ENCODE results near the gene GID8. TPM values are rescaled to one million over a fixed set of nuclear protein-coding genes. Genes with fewer than 3 reads are reported as not detected.
A peak's percentile ranks its signal among the peaks of the same experiment; 100 is the strongest.
"Not testable (repeated sequence)": the region's sequence is repeated elsewhere in the genome, so short reads cannot be mapped to it uniquely, and the experiment has no call there.

The GID8 gene
- total RNA-seq, 1 experiment from 2014 or later, result 64.3 TPM

DNA sequence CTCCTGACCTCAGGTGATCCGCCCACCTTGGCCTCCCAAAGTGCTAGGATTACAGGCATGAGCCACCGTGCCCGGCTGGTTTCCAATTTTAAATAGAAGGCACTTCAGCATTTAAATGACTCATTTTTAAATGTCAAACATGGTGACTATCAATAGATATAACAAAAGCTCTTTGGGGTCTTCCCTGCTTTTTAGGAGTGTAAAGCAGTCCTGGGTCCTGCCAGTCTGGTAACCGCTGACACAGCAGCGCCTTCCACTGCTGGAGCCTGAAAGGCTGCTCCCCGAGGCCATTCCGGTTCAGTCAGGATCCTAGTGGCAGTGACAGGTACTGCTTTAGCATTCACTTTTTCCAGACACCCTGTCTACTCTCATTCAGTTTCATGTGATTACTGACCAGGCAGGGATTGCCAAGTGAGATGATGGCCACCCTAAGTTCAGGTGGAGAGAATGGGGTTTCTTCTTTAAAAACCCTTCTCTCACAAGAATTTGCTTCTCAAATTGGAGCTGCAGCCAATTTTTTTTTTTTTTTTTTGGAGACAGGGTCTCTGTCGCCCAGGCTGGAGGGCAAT lies 16.7 kb upstream of the GID8 start:
- DNase-seq, result peak; percentile 84
- BruUV-seq (replicated peaks), result no TSS peak
- H3K27ac Mint-ChIP-seq (ENCODE audit: unreplicated experiment), result no peak overlapping the region
- peaks cover 49% of the 10 kb centered on the region for H3K36me3 Mint-ChIP-seq (ENCODE audit: insufficient read depth, unreplicated experiment)
- H3K9me3 Mint-ChIP-seq (ENCODE audit: low read depth, unreplicated experiment), result no peaks in the 10 kb centered on the region
- intact Hi-C loops (cut with micrococcal nuclease; ENCODE audit: unreplicated experiment), result no loop called here
- peak overlapping the region; percentile 44 for H3K4me3 Mint-ChIP-seq (ENCODE audit: low read depth, unreplicated experiment)
- TF ChIP-seq, protein P1, sequence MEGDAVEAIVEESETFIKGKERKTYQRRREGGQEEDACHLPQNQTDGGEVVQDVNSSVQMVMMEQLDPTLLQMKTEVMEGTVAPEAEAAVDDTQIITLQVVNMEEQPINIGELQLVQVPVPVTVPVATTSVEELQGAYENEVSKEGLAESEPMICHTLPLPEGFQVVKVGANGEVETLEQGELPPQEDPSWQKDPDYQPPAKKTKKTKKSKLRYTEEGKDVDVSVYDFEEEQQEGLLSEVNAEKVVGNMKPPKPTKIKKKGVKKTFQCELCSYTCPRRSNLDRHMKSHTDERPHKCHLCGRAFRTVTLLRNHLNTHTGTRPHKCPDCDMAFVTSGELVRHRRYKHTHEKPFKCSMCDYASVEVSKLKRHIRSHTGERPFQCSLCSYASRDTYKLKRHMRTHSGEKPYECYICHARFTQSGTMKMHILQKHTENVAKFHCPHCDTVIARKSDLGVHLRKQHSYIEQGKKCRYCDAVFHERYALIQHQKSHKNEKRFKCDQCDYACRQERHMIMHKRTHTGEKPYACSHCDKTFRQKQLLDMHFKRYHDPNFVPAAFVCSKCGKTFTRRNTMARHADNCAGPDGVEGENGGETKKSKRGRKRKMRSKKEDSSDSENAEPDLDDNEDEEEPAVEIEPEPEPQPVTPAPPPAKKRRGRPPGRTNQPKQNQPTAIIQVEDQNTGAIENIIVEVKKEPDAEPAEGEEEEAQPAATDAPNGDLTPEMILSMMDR (IDR thresholded peaks at IDR 0.05; ENCODE audit: unreplicated experiment), result peak; percentile 91
- H3K4me1 Mint-ChIP-seq (ENCODE audit: low read depth, unreplicated experiment), result peaks cover 70% of the 10 kb centered on the region
- H3K27me3 Mint-ChIP-seq (ENCODE audit: unreplicated experiment), result no peaks in the 10 kb centered on the region
- CTCF ChIA-PET, result interaction anchor here (1.2 to 1.6 kb wide), 3 partner anchors 13 to 16 kb away, joined by 3 to 4 read pairs (median 3); no protein-coding TSS in a partner anchor

DNA sequence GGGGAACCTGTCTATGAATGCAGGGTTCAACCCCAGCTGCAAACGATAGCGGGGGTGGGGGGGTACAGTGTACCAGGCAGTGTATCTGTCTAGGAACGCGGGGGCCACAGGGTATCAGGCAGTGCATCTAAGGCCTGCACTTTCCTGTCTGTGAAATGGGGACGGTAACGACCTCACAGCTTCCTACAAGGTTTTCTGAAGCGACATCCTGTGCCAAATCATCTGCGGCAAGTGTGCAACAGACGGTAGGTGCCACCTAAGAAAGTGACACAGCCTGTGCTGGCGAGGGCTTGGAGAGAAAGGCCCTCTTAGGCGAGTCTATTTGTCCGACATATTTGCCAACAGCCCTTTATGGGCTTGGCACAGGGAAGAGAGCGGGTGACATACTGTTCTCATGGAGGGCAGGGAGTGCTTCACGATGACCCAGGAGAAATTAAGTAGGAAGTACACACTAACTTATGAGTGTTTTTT lies 15.5 kb upstream of the GID8 start:
- Mint-ChIP-seq H3K27me3 (ENCODE audit: unreplicated experiment) (no peaks in the 10 kb centered on the region), H3K4me1 (ENCODE audit: low read depth, unreplicated experiment) (peaks cover 66% of the 10 kb centered on the region), H3K9me3 (ENCODE audit: low read depth, unreplicated experiment) (no peaks in the 10 kb centered on the region), H3K27ac (ENCODE audit: unreplicated experiment) (peak overlapping the region; percentile 61), H3K36me3 (ENCODE audit: insufficient read depth, unreplicated experiment) (peaks cover 60% of the 10 kb centered on the region), H3K4me3 (ENCODE audit: low read depth, unreplicated experiment) (peak overlapping the region; percentile 94)
- CTCF ChIA-PET, result interaction anchor here (1.2 kb wide), 1 partner anchor 16 kb away, joined by 3 read pairs; no protein-coding TSS in a partner anchor
- DNase-seq, result no peak
- BruUV-seq (replicated peaks), result no TSS peak
- TF ChIP-seq, protein P1 (IDR thresholded peaks at IDR 0.05; ENCODE audit: unreplicated experiment), result no peak
- intact Hi-C loops (cut with micrococcal nuclease; ENCODE audit: unreplicated experiment), result no loop called here

GRCh38 chr20:62923059-62923668 lies 14.8 kb upstream of the GID8 start:
- intact Hi-C loops (cut with micrococcal nuclease; ENCODE audit: unreplicated experiment); H3K9me3 Mint-ChIP-seq (ENCODE audit: low read depth, unreplicated experiment); BruUV-seq (replicated peaks); H3K27me3 Mint-ChIP-seq (ENCODE audit: unreplicated experiment): not testable (repeated sequence)
- peak; percentile 80 for DNase-seq
- peaks cover 66% of the 10 kb centered on the region for H3K4me1 Mint-ChIP-seq (ENCODE audit: low read depth, unreplicated experiment)
- H3K27ac Mint-ChIP-seq (ENCODE audit: unreplicated experiment), result peak overlapping the region; percentile 97
- H3K4me3 Mint-ChIP-seq (ENCODE audit: low read depth, unreplicated experiment), result peak overlapping the region; percentile 94
- CTCF ChIA-PET, result interaction anchor here (1.0 to 1.3 kb wide), 2 partner anchors 8 to 22 kb away, joined by 4 to 5 read pairs; no protein-coding TSS in a partner anchor
- peaks cover 60% of the 10 kb centered on the region for H3K36me3 Mint-ChIP-seq (ENCODE audit: insufficient read depth, unreplicated experiment)

GRCh38 chr20:62923669-62924441 lies 14.1 kb upstream of the GID8 start:
- CTCF ChIA-PET, result interaction anchor here (1.0 to 2.1 kb wide), 4 partner anchors 9 to 48 kb away, joined by 3 to 8 read pairs (median 4); no protein-coding TSS in a partner anchor
- TF ChIP-seq, protein P1 (IDR thresholded peaks at IDR 0.05; ENCODE audit: unreplicated experiment), result no peak
- DNase-seq, result no peak
- BruUV-seq (replicated peaks), result no TSS peak
- H3K27me3 Mint-ChIP-seq (ENCODE audit: unreplicated experiment), result no peaks in the 10 kb centered on the region
- no peaks in the 10 kb centered on the region for H3K9me3 Mint-ChIP-seq (ENCODE audit: low read depth, unreplicated experiment)
- peak overlapping the region; percentile 94 for H3K4me3 Mint-ChIP-seq (ENCODE audit: low read depth, unreplicated experiment)
- H3K4me1 Mint-ChIP-seq (ENCODE audit: low read depth, unreplicated experiment), result peaks cover 63% of the 10 kb centered on the region
- intact Hi-C loops (cut with micrococcal nuclease; ENCODE audit: unreplicated experiment), result loop anchor here (2.0 kb wide), 1 partner anchor 23 kb away; no protein-coding TSS in a partner anchor
- H3K27ac Mint-ChIP-seq (ENCODE audit: unreplicated experiment), result peak overlapping the region; percentile 97
- H3K36me3 Mint-ChIP-seq (ENCODE audit: insufficient read depth, unreplicated experiment), result peaks cover 57% of the 10 kb centered on the region

Data from Calu3 (cell line).